HG02610 (cell line): ENCODE measurements around the gene HSD17B7.
A peak's percentile ranks its signal among the peaks of the same experiment; 100 is the strongest.

Experiments
- ATAC-seq: cut with Tn5 transposase; IDR thresholded peaks from one replicate; pipeline ENCODE4 v1.9.1; 2021; ENCODE audit warnings: mild to moderate bottlenecking, moderate library complexity; ENCODE audit not compliant: unreplicated experiment

Gene HSD17B7

DNA sequence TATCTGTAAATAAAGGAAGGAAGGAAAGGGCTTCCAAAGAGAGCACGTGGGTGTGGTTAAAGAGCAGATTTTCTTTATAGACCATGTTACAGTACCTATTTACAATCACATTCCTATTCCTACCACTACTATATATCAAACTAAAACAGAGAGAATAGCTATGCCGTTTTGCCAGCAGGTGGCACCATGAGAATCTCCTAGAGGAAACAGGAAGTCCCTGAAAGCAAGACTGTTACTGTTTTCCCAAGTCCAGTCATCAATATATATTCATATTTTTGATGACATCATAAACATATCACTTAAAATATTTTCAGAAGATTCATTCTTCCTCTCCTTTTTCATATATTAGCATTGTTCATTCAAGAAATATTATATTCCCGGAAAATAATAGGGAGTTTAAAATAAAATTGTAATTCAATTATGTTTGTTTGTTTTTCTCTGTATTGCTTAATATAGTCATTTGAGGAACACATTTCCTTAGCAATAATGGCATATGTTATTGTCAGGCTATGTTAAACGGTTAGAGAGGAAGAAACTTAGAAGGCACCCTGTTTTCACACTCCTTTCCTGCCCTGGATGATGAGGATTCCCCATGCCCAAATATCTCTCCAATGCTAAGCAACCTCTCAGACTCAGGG, 63.9 kb downstream of the HSD17B7 start:
- ATAC-seq, result peak; percentile 86

DNA sequence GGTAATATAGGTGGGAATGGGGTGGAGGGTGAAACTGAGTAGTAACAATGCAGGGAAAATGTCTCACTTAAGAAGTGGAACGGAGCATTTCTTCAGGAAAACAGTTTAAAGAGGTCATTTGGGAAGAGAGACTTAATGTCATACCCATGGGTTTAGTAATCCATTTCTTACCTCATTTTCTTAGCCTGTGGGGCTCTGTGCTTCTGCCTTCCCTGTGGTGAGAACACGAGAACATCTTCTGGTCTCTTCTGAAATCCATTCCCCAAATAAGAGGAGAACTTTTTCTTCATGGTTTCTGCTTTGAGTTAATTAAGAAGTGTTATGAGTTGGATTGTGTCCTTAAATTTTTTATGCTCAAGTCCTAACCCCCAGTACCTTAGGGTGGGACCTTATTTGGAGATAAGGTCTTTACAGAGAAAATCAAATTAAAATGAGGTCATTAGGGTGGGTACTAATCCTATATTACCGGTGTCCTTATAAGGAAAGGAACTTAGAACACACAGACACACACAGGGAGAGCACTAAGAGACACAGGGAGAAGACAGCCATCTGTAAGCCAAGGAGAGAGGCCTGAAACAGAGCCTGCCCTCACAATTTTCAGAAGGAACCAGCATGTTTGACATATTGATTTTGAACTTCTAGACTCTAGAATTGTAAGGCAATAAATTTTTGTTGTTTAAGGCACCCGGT, 65.1 kb downstream of the HSD17B7 start:
- no peak for ATAC-seq

- no peak for ATAC-seq
Observed at GRCh38 chr1:162856260-162856659, 65.8 kb downstream of the HSD17B7 start.

DNA sequence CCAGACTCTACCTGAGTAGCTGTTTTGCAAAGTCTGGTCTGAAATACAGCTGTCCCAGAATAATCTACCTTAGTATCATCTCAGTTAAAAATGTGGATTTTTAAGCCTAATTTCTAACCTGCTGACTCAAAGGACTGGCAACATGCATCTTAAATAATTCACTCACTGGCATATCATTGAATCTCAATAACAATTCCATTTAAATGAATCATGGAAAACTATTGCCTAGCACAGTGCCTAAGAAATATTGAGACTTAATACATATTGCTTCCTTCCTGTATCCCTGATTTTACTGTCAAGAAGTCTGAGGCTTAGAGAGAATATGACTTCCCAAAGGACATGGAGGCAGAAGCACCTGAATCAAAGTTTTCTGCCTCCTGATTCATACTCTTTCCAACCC, 67.3 kb downstream of the HSD17B7 start:
- ATAC-seq, result no peak

GRCh38 chr1:162859191-162859590, 68.7 kb downstream of the HSD17B7 start:
- ATAC-seq, result no peak

GRCh38 chr1:162861101-162861500, 70.6 kb downstream of the HSD17B7 start, which contains the start of gene CCDC190:
Gene CCDC190 (minus strand): TSS chr1:162861175. CDS start chr1:162859646, 1,529 bp downstream.
- no peak for ATAC-seq

DNA sequence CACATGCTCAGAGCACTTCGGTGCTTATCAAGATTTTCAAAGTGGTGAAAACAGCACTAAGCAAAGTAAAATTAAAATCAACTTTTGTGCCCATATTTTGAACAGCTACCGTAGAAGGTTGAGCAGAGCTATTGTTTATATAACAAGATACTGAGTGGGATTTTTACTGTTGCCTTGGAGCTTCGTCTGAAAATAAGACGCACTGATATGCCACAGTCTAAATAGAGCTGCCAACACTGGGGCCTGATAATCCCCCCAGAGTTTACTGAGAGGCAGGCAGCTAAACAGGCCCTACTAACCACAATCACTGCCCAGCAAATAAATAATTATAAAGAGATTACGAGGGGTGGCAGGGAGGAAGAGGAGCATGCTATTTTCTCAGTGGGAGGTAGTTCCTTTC, 71.1 kb downstream of the HSD17B7 start:
- ATAC-seq, result no peak
